ENCODE results near the gene GGTLC1. TPM values are rescaled to one million over a fixed set of nuclear protein-coding genes. Genes with fewer than 3 reads are reported as not detected.

Gene GGTLC1
- total RNA-seq, 1 experiment from 2014 or later, result not detected

DNA sequence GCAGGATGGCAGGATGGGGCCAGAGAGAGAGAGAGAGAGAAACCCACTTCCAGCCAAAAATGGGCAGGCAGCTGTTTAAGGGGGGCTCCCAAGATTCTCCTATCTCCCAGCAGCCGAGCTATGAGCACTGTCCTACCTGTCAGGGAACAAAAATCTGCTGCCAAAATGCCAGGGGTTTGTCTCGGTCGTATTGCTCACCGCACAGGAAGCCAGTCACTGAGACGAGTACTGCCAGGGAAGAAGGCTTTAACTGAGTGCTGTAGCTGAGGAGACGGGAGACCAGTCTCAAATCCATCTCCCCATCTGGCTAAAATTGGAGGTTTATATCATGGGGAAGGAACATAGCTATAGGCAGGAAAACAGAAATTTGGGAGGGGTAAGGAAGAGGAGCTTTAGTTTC is 22.3 kb downstream of the GGTLC1 start:
- DNase-seq (ENCODE audit: low spot score), result no peak

DNA sequence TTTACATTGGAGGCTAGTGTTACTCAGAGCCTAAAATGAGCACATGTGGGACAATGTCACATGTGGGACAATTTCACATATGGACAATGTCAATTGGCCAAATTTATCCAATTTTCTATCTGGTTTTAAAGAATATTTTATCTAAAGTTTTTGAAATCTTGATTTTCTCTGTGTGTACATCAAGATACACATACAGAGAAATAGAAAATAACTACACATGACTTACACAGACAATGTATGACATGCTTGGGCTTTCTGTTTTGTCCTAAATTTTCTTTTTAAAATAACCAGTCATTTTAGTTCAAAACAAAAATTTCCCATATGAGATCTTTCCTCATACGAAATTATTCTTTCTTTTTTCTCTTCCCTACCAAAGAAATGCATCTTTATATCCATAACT is 24.6 kb downstream of the GGTLC1 start:
- DNase-seq (ENCODE audit: low spot score), result no peak

DNA sequence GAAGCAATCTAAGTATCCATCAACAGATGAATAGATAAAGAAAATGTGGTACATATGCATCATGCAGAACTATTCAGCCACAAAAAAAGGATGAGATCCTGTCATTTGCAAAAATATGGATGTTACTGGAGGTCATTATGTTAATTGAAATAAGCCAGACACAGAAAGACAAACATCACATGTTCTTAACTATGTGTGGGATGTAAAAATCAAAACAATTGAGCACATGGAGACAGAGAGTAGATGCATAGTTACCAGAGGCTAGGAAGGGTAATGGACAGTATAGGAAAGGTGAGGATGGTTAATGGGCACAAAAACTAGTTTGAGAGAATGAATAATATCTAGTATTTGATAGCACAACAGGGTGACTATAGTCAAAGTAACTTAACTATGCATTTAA is 26.3 kb downstream of the GGTLC1 start:
- no peak for DNase-seq (ENCODE audit: low spot score)

DNA sequence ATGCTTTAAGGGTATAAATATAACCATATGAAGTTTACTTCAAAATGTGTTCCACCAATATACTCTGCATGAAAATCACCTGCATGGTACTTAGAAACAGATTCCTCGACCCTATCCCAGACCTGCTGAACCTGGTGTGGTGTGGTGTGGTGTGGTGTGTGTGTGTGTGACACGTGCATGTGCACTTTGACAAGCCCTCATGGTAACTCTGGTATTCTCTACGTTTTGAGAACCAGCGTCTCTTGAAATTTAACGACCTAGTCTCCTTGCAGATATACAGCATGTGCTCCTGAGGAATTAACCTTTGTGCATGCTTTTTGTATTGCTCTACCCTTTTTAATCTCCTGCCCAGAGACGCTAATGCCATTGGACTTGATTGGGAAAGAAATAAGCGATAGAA is 29.5 kb downstream of the GGTLC1 start:
- DNase-seq (ENCODE audit: low spot score), result no peak

DNA sequence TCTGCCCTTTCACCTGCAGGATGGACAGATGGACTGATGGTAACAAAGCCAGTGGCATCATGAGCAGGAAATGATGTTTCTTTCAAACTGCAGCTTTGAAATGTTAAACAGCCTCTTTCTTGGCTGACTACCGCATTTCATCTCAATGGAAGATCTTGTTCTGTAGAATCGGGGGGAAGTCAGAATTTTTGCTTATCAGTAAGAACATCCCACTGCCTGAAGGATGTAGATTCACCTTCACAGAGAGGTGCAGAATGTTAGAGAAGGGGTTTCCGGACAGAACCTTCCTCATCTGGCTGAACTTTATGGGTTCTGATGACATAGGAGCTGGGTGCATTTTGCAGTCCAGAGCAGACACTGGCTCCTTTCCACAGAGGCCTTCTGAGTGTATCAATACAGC is 32.7 kb downstream of the GGTLC1 start:
- no peak for DNase-seq (ENCODE audit: low spot score)

DNA sequence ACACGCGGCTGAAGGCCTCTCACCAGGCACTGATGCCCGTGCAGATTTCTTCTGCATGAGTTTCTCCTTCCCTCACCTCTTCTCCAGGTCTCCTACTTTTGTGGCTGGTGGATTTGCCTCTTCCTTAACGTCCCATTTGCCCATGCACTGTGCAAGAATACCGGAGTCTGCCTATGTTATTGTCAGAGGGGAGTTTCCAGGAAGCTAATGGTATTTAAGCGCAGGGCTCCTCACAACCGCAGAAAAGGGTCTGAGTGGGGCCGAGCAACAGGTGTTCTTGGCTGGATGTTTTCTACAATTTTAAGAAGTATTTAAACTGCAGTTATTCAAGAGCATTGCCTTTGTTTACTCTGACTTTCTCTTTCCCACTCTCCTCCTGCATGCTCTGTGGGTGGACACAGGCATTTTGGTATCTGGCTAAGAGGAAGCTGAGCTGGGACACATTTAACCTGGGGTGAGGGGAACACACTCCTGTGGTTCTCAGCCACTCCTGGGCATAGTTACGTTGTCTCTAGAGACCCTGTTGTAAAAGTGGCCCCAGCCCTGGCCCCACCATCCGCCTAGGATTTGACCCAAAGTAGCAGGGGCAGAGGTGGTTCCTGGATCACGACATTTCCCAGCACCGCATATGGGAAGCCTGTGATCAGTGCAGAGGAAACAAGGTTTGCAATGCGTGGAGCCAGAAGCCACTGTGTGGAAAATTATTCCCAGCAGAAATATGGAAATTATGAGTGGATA is 34.4 kb downstream of the GGTLC1 start:
- no peak for DNase-seq (ENCODE audit: low spot score)

DNA sequence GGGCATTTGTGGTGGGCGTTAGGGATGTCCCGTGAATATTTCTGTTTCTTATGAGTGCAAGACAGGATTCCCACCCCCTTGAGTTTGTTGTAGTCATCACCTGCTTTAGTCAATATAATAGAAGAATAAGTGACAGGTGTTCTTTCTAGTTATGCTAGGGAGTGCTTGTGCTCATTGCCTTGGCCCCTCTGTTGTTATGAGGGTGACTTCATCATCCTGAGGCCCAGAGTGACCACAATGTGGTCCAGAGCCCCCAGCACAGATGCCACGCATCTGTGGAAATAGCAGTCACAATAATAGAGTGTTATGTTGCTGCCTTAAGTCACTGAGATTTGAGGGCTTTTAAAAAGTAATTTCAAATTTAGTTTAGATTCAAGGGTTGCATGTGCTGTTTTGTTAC is 42.4 kb downstream of the GGTLC1 start:
- DNase-seq (ENCODE audit: low spot score), result no peak

DNA sequence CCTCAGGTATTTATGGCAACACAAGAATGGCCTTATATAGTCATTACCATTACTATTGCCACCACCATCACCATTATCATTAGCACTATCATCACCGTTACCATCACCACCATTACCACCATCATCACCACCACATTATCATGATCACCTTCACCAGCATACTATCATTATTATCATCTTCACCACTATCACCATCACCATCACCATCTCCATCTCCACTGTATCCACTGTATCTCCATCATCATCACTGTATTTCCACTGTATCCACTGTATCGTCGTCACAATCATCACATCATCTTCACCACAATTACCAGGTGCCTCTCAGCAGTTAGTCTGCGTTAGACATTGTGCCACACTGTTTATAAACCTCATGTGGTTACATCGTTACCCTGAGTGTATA is 45.3 kb downstream of the GGTLC1 start:
- no peak for DNase-seq (ENCODE audit: low spot score)

DNA sequence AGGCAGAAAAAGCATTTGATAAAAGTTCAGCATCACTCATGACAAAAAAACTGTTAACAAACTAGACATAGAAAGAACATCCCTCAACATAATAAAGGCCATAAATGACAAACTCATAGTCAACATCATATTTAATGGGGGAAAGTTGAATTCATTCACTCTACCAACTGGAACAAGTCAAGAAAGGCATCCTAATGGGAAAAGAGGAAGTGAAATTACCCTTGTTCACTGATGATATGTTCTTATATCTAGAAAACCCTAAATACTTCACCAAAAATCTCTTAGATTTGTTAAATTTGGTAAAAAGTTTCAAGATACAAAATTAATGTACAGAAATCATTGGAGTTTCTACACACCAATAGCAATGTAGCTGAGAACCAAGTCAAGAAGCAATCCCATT is 48.9 kb downstream of the GGTLC1 start:
- DNase-seq (ENCODE audit: low spot score), result no peak

DNA sequence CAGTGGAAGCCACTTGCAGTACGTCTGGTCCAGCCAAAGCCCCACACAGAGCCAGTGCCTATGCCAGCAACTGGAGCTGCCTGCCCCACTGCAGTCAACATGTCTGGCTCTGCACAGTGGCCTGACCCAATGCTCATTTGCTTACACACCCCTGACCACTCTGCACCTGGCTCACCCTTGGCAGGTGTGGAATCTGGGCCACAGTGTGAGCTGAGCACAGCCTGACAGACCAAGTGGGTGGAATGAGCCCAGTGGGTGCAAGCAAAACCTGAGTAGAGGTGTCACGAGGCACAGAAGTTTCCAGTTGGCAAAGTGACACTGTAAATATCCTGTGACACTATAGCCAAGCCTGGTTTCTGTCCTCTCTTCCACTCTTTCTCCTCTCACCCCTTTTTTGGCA is 49.5 kb downstream of the GGTLC1 start:
- no peak for DNase-seq (ENCODE audit: low spot score)

DNA sequence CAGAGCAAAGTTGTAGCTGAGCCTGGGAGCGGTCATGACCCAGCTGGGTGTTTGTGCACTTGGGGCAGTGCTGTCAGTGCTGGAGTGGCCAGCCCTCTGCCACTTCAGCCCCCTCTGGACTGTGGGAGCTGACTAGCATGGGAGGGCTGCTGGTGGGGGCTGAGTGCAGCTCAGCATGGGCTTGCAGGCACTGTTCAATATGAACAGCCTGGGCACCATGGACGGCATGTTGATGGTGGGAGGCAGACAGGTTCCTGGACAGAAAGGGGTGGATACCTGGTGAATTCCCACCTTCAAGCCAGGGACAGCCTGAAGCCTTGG is 50.5 kb downstream of the GGTLC1 start:
- no peak for DNase-seq (ENCODE audit: low spot score)

DNA sequence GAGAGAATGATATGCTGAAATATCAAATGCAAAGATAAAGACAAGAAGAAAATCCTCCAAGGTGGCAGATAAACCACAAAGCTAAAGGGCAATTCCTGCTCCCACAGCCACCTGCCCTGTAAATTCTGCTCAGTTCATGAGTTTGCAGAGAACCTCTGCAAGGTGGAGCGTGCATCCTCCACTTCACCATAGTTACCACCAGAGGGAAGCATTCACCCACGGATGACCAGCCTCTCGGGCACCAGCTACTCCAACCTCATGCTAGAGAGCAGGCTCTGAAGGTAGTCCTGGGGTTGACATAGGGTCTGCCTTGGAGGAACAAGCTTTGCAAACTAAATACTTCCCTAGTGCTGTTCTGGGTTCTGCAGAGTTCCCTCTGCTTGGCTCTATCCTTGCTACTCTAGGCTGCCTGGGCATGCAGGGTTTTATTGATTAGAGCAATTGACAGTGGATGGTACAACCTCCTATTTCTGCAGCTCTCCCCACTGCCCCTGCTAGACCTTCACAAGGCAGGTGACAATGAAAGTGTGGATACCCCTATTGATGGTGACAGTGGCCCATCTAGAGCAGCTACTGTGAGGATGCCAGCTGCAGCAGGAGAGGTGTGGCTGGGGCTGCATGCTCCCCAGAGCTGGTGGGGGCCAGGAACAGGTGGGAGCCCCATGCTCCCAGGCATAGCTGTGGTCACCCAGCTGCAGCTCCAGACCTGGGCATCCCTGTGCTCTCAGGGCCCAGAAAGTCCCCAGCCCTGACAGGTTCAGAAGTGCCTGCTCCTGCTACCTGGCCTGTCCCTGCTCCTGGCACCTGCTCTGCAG is 51.1 kb downstream of the GGTLC1 start:
- peak; percentile 52 for DNase-seq (ENCODE audit: low spot score)

Other genes with a start within 250 kb of the GGTLC1 start
- gene CST1, start 237.8 kb downstream of the GGTLC1 start, total RNA-seq (2014; rRNA removed; shearing (Covaris generic)), result not detected in 2 replicates
- gene CST2, start 162.1 kb downstream of the GGTLC1 start, total RNA-seq (2014; rRNA removed; shearing (Covaris generic)), result not detected in 2 replicates
- gene CST5, start 109.0 kb downstream of the GGTLC1 start, total RNA-seq (2014; rRNA removed; shearing (Covaris generic)), result not detected in 2 replicates

Measured in A172 (cell line).